Sigmoid colon (tissue), 7 donors: ENCODE measurements around the gene TCF12. TPM values are rescaled to one million over a fixed set of nuclear protein-coding genes. Genes with fewer than 3 reads are reported as not detected.

Source experiments
- DNase-seq: peaks from one replicate; pipeline ENCODE4 v3.0.0-alpha.2; 2019
- H3K27ac ChIP-seq, 4 donors: fragments of 200-600 bp; sonication (generic); one replicate each; pipeline ENCODE4 v1.5.1; 2016 to 2019; ENCODE audit warnings: mild to moderate bottlenecking in 1 of 4
- H3K27me3 ChIP-seq, 3 donors: fragments of 200-600 bp; sonication (generic); one replicate each; pipeline ENCODE4 v1.5.1; 2019; ENCODE audit warnings: mild to moderate bottlenecking in 1 of 3
- H3K36me3 ChIP-seq, 4 donors: fragments of 200-600 bp; sonication (generic); one replicate each; pipeline ENCODE4 v1.5.1; 2016 to 2019
- H3K4me1 ChIP-seq, 4 donors: fragments of 200-600 bp; sonication (generic); one replicate each; pipeline ENCODE4 v1.5.1; 2017 to 2019
- H3K4me3 ChIP-seq, 4 donors: fragments of 200-600 bp; sonication (generic); one replicate each; pipeline ENCODE4 v1.5.1; 2017 to 2019; ENCODE audit warnings: mild to moderate bottlenecking in 2 of 4, moderate library complexity in 1 of 4
- H3K9me3 ChIP-seq, 4 donors: fragments of 200-600 bp in 3 of 4; sonication (generic) in 3 of 4; one replicate each; pipeline versions ENCODE4 v1.5.1 to v1.6.1; 2013 to 2019
- CTCF ChIP-seq, 4 experiments: fragments of 450-650 bp in 3 of 4; fragments of 200-600 bp in 1 of 4; IDR thresholded peaks; one replicate each; pipeline ENCODE4 v1.5.1; 2016 to 2019; ENCODE audit warnings: antibody characterized with exemption in 4 of 4, mild to moderate bottlenecking in 3 of 4, moderate library complexity in 2 of 4
- EP300 ChIP-seq, 4 donors: sonication (generic); formaldehyde crosslinking; IDR thresholded peaks; one replicate each; pipeline ENCODE4 v1.6.1; 2017; ENCODE audit warnings: antibody characterized with exemption in 4 of 4
- POLR2A ChIP-seq, 2 donors: fragments of 450-650 bp; IDR thresholded peaks; one replicate each; pipeline ENCODE4 v1.6.1; 2016; ENCODE audit warnings: antibody characterized with exemption in 2 of 2, mild to moderate bottlenecking in 2 of 2, moderate library complexity in 2 of 2
- POLR2AphosphoS5 ChIP-seq, 4 donors: sonication (generic); formaldehyde crosslinking; IDR thresholded peaks; one replicate each; pipeline ENCODE4 v1.6.1; 2017; ENCODE audit warnings: antibody characterized with exemption in 4 of 4
- WGBS, 2 donors: extraction: QIAGEN DNeasy Blood & Tissue Kit; methylation state at CpG; one replicate each; pipeline ENCODE4 v1.1.7; 2013; 5-methylcytosine and 5-hydroxymethylcytosine counted together
- intact Hi-C: fragments of 100-400 bp; cut with DNase I; formaldehyde crosslinking; loops from one replicate; pipeline ENCODE4 v1.15.1; 2023
- polyA plus RNA-seq, 3 donors: library from polyadenylated mRNA; stranded (reverse); fragments of 200-250 nt; gene quantifications; one replicate each; pipeline ENCODE4 v1.2.3, GENCODE V29; 2013
- total RNA-seq, 4 donors: library from RNA; depleted of rRNA; stranded (reverse); fragments of >200 nt; gene quantifications; one replicate each; pipeline ENCODE4 v1.1.0, GENCODE V29; 2016
- donor health status: healthy with polysubstance abuse.
- donor health status: Bipolar disorder and iron deficiency.
- donor health status: healthy.

The TCF12 gene
- total and polyA plus RNA-seq, 7 donors: 13.2 to 147 (median 77.8) TPM

GRCh38 chr15:57227166-57227565, 308.7 kb downstream of the TCF12 start:
- 73 to 90% methylated on average over 3 of the region's 3 CpGs for whole genome bisulfite sequencing, 2 donors
- intact Hi-C loops: no loop called here
- TF ChIP-seq POLR2AphosphoS5 (IDR thresholded peaks at IDR 0.05): no peak
- no peak for TF ChIP-seq CTCF (IDR thresholded peaks at IDR 0.05)
- TF ChIP-seq EP300 (IDR thresholded peaks at IDR 0.05): no peak
- no peak for TF ChIP-seq POLR2A (IDR thresholded peaks at IDR 0.05)
- no peak overlapping the region for H3K27ac ChIP-seq
- H3K4me1 ChIP-seq: no peaks in the 10 kb centered on the region
- no peaks in the 10 kb centered on the region for H3K9me3 ChIP-seq
- no peak overlapping the region for H3K4me3 ChIP-seq
- no peak for DNase-seq
- peaks cover 0 to 4% (median 0%) of the 10 kb centered on the region in 4 donors for H3K36me3 ChIP-seq
- H3K27me3 ChIP-seq: no peaks in the 10 kb centered on the region

- no peak for TF ChIP-seq POLR2AphosphoS5 (IDR thresholded peaks at IDR 0.05)
- no peak for TF ChIP-seq CTCF (IDR thresholded peaks at IDR 0.05)
- no peak for TF ChIP-seq EP300 (IDR thresholded peaks at IDR 0.05)
- TF ChIP-seq POLR2A (IDR thresholded peaks at IDR 0.05): no peak
These were observed 309.5 kb downstream of the TCF12 start for GRCh38 chr15:57227899-57228298.

GRCh38 chr15:57228395-57228794, 310.0 kb downstream of the TCF12 start:
- no peaks in the 10 kb centered on the region for H3K9me3 ChIP-seq
- no peak for DNase-seq
- no peaks in the 10 kb centered on the region for H3K4me1 ChIP-seq
- H3K27ac ChIP-seq: no peak overlapping the region
- peaks cover 0 to 14% (median 3%) of the 10 kb centered on the region in 4 donors for H3K36me3 ChIP-seq
- intact Hi-C loops: no loop called here
- no peaks in the 10 kb centered on the region for H3K27me3 ChIP-seq
- H3K4me3 ChIP-seq: no peak overlapping the region
- no peak for TF ChIP-seq POLR2AphosphoS5 (IDR thresholded peaks at IDR 0.05)
- TF ChIP-seq EP300 (IDR thresholded peaks at IDR 0.05): no peak
- no peak for TF ChIP-seq POLR2A (IDR thresholded peaks at IDR 0.05)
- TF ChIP-seq CTCF (IDR thresholded peaks at IDR 0.05): no peak
- WGBS, 2 donors: 89 to 92% methylated on average over 4 of the region's 4 CpGs

More at GRCh38 chr15:57227899-57228298, 309.5 kb downstream of the TCF12 start:
- WGBS, 2 donors: 81 to 85% methylated on average over 2 of the region's 2 CpGs
- H3K36me3 ChIP-seq: peaks cover 0 to 9% (median 0%) of the 10 kb centered on the region in 4 donors
- H3K9me3 ChIP-seq: no peaks in the 10 kb centered on the region
- no peak overlapping the region for H3K27ac ChIP-seq
- H3K27me3 ChIP-seq: no peaks in the 10 kb centered on the region
- H3K4me1 ChIP-seq: no peaks in the 10 kb centered on the region
- DNase-seq: no peak
- H3K4me3 ChIP-seq: no peak overlapping the region
- intact Hi-C loops: no loop called here

GRCh38 chr15:57229051-57229450, 310.6 kb downstream of the TCF12 start:
- DNase-seq: no peak
- no peaks in the 10 kb centered on the region for H3K4me1 ChIP-seq
- intact Hi-C loops: no loop called here
- no peaks in the 10 kb centered on the region for H3K27me3 ChIP-seq
- no peak overlapping the region for H3K4me3 ChIP-seq
- H3K27ac ChIP-seq: no peak overlapping the region
- peaks cover 0 to 20% (median 9%) of the 10 kb centered on the region in 4 donors for H3K36me3 ChIP-seq
- H3K9me3 ChIP-seq: no peaks in the 10 kb centered on the region
- TF ChIP-seq POLR2A (IDR thresholded peaks at IDR 0.05) (no peak), CTCF (IDR thresholded peaks at IDR 0.05) (no peak), EP300 (IDR thresholded peaks at IDR 0.05) (no peak), POLR2AphosphoS5 (IDR thresholded peaks at IDR 0.05) (no peak)

- Histone ChIP-seq H3K36me3 (peaks cover 0 to 37% (median 14%) of the 10 kb centered on the region in 4 donors), H3K27me3 (no peaks in the 10 kb centered on the region), H3K4me3 (no peak overlapping the region), H3K4me1 (no peaks in the 10 kb centered on the region), H3K27ac (no peak overlapping the region), H3K9me3 (no peaks in the 10 kb centered on the region)
- intact Hi-C loops: no loop called here
- 97 to 100% methylated on average over 1 of the region's 1 CpG for WGBS, 2 donors
- DNase-seq: no peak
- TF ChIP-seq POLR2A (IDR thresholded peaks at IDR 0.05) (no peak), EP300 (IDR thresholded peaks at IDR 0.05) (no peak), POLR2AphosphoS5 (IDR thresholded peaks at IDR 0.05) (no peak), CTCF (IDR thresholded peaks at IDR 0.05) (no peak)
These were observed 313.1 kb downstream of the TCF12 start for GRCh38 chr15:57231559-57231958.
